Measurements from ENCODE around the gene EIF3B.
"Not testable (repeated sequence)": the region's sequence is repeated elsewhere in the genome, so short reads cannot be mapped to it uniquely, and the experiment has no call there.

Gene EIF3B

DNA sequence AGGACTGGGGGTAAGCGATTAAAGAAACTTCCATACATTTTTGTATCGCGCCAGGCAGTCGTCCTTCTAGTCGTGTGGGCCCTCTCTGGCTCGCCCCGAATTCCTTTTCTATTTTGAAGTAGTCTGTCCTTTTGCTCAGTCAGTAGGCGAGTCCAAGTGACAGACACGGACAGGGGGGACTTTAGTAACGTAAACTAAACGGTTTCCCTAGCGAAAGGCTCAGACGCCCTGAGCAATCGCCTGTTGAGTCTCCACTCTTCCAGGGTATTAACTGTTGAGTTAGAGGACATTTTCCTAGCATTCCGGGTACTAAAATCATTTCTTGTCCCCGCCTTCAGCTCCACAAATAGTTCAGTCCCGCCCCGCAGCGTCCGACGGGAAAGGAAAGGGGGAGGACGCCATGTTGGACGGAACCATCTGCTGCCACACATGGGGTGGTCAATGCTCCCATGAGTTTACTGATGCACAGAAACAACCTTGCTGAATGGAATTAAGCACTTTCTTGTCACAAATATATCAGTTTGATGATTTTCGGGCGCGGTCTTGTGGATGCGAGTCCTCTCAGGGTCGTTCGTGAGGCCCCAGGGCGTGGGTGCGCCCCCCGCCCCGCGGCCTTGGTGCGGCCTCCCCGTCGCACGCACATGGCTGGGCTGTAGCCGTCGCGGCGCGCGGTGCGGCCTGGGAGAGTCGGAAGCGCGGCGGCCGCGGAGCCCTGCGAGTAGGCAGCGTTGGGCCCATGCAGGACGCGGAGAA is at the start of gene EIF3B:
EIF3B (plus strand) TSS at position 642 of the 753 bp plus-strand sequence; CDS start at position 737, 95 bp downstream.
- peak; percentile 98 for DNase-seq (ENCODE audit: low spot score)
- TF ChIP-seq, protein P1, sequence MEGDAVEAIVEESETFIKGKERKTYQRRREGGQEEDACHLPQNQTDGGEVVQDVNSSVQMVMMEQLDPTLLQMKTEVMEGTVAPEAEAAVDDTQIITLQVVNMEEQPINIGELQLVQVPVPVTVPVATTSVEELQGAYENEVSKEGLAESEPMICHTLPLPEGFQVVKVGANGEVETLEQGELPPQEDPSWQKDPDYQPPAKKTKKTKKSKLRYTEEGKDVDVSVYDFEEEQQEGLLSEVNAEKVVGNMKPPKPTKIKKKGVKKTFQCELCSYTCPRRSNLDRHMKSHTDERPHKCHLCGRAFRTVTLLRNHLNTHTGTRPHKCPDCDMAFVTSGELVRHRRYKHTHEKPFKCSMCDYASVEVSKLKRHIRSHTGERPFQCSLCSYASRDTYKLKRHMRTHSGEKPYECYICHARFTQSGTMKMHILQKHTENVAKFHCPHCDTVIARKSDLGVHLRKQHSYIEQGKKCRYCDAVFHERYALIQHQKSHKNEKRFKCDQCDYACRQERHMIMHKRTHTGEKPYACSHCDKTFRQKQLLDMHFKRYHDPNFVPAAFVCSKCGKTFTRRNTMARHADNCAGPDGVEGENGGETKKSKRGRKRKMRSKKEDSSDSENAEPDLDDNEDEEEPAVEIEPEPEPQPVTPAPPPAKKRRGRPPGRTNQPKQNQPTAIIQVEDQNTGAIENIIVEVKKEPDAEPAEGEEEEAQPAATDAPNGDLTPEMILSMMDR (IDR thresholded peaks at IDR 0.05; ENCODE audit: extremely low read depth, missing control alignments): no peak

GRCh38 chr7:2305258-2305657 is 49.4 kb upstream of the EIF3B start:
- not testable (repeated sequence) for DNase-seq (ENCODE audit: low spot score)

- peak; percentile 3 for DNase-seq (ENCODE audit: low spot score)
- TF ChIP-seq, protein P1 (IDR thresholded peaks at IDR 0.05; ENCODE audit: extremely low read depth, missing control alignments): no peak
Measured at GRCh38 chr7:2306688-2307087, 47.9 kb upstream of the EIF3B start.

- TF ChIP-seq, protein P1 (IDR thresholded peaks at IDR 0.05; ENCODE audit: extremely low read depth, missing control alignments): no peak
- DNase-seq (ENCODE audit: low spot score): peak; percentile 71
Measured at GRCh38 chr7:2307690-2308107, 46.9 kb upstream of the EIF3B start.

DNA sequence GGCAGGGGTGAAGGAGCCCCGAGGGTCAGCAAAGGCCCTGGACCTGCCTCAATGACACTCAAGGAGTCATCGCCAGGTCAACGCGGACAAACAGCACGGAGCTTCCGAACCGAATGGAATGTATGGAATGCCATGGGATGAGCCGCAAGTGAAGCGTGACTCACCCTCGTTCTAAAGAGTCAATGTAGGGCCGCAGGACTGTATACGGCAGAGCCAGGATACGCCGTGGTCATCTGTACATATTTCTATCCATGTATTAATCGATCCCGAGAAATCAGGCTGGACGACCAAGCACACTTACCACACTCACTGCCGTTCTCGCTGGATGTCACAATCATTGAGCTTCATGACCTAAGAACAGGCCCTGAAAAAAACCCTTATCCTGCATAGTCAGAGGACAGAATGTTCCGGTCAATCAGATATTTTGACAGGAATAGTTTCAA is 44.7 kb upstream of the EIF3B start:
- TF ChIP-seq, protein P1 (IDR thresholded peaks at IDR 0.05; ENCODE audit: extremely low read depth, missing control alignments): no peak
- no peak for DNase-seq (ENCODE audit: low spot score)

GRCh38 chr7:2312267-2312929 is 42.2 kb upstream of the EIF3B start:
- DNase-seq (ENCODE audit: low spot score): peak; percentile 83
- TF ChIP-seq, protein P1 (IDR thresholded peaks at IDR 0.05; ENCODE audit: extremely low read depth, missing control alignments): no peak

DNA sequence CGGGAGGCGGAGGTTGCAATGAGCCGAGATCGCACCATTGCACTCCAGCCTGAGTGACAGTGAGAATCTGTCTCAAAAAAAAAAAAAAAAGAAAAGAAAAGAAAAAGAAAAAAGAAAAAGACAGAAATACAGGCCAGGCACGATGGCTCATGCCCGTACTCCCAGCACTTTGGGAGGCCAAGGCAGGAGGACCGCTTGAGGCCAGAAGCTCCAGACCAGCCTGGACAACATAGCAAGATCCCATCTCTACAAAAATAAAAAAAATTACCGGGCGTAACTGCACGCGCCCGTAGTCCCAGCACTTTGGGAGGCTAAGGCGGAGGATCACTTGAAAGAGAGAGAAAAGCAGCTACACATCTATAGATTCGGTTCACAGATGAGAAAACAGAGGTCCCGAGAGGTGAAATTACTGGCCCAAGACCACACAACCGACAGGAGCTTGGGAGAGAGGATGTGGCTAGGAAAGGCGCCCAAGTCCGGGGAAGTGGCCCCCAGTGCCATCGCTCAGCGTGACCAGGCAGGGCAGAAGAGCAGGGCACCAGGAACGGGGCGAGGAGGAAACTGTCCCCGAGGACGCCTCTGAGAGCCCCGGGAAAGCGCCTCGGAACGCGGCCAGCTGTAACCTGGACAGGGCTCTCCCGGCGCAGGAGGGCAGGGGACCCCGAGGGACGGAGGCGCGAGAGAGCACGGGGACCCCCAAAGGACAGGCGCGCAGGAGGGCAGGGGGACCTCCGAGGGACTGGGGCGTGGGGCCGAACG is 41.0 kb upstream of the EIF3B start:
- no peak for DNase-seq (ENCODE audit: low spot score)
- TF ChIP-seq, protein P1 (IDR thresholded peaks at IDR 0.05; ENCODE audit: extremely low read depth, missing control alignments): no peak

Measured in GM20000 (cell line).